VCaP (cell line): ENCODE measurements around the gene SLCO2A1.

ENCODE experiments used
- H3K27ac ChIP-seq: fragments of 450-650 bp; 2 replicates; pipeline ENCODE4 v1.5.1; 2017
- TF ChIP-seq, protein P1 (sequence below): fragments of 450-650 bp; conservative IDR thresholded peaks from 2 replicates; pipeline ENCODE4 v1.5.1; 2017; ENCODE audit warnings: mild to moderate bottlenecking, moderate library complexity

The SLCO2A1 gene

DNA sequence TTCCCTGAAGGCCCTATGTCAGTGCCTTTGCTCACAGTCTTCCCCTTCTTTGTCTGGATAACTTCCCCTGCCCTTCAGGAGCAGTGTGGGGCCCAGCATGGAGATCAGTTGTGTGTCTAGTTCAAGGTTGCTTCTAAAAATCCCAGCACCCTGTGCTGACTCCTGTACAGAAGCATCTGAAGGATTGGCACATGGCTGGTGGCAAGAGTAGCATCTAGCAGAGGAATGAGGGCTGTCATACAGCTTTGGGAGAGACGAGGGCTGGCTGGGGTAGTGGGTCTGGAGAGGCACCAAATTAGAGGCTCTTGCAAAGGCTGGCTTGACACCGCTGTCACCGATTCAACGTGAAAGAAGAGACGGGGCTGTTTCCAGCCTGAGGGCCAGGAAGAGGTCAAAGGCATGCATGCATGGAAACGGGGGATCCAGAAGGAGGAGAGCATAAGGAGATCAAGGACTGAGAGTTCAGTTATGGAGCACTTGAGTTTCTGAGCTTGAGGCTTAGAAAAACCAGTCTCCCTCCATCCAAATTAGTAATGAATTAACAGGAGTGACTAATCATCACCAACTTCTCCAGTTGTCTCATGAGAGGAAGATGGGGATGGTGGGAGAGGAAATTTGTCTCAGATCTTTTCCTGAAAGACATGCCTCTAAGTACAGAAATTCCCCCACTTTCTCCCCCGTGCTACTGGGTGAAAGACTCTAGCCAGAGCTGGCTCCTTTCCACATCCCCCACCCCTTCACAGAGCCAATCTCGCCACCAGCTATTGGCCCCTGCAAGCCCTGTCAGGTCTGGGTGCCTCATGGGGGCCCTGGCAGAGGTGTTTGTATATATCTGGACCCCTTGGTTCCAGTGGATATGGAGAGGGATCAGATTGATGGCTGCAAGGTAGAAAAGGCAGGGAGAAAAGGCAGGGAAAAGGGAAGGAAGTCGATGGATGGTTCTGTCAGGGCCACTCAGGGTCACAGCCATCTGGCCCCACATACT, 45.9 kb downstream of the SLCO2A1 start:
- no peak overlapping the region for H3K27ac ChIP-seq
- TF ChIP-seq, protein P1, sequence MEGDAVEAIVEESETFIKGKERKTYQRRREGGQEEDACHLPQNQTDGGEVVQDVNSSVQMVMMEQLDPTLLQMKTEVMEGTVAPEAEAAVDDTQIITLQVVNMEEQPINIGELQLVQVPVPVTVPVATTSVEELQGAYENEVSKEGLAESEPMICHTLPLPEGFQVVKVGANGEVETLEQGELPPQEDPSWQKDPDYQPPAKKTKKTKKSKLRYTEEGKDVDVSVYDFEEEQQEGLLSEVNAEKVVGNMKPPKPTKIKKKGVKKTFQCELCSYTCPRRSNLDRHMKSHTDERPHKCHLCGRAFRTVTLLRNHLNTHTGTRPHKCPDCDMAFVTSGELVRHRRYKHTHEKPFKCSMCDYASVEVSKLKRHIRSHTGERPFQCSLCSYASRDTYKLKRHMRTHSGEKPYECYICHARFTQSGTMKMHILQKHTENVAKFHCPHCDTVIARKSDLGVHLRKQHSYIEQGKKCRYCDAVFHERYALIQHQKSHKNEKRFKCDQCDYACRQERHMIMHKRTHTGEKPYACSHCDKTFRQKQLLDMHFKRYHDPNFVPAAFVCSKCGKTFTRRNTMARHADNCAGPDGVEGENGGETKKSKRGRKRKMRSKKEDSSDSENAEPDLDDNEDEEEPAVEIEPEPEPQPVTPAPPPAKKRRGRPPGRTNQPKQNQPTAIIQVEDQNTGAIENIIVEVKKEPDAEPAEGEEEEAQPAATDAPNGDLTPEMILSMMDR = no peak

DNA sequence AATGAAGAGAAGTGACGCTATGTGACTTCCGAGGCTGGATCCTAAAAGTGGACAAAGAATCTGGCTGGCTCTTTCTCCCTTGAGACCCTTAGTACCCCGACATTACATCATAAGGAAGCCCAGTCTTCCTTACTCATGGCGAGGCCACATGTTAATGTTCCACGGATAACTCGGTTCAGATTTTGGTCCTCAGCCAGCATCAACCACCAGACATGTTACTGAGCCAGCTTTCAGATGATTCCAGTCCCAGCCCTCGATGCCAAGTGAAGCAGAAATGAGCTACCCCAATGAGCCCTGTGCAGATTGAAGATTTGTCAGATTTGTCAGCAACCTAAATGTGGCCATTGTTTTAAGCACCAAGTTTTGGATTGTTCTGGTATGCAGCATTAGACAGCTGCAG, 46.6 kb downstream of the SLCO2A1 start:
- TF ChIP-seq, protein P1 = no peak
- H3K27ac ChIP-seq = no peak overlapping the region

DNA sequence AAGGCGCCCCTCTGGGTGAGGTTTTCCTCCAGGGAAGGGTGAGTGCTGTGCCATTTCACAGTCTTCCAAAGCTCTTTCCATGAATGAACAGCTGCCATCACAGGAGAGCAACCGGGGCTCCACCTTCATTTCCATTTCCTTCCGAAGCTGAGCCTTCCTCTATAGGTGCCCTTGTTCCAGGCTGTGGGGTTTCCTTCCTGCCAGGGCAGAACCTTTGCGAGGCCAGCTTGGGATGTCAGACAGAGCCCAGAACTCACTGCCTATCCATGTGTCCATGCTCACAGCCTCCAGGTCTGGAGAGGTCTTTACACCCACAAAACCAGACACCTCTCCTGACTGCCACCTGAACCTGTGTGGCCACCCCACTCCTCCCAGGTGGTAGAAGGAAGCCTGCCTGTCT, 49.2 kb downstream of the SLCO2A1 start:
- H3K27ac ChIP-seq = no peak overlapping the region
- TF ChIP-seq, protein P1 = no peak

DNA sequence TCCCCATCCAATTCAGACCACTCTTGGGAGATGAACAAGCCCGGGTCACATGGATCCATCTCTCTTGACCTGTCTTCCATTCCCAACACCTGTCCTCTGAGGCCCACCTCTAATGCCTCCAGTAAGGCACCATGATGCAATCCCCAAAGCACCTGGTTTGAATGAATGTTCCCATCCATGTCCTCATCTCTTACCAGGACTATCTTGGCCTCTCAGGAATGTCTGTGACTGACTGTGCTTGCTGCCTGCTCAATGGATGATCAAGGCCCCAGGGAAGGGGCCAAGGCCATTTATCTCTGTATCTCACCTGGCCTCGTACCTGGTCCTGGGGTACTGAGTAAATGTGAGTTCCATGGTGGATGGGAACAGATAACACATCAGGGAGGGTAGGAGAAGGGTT, 49.7 kb downstream of the SLCO2A1 start:
- TF ChIP-seq, protein P1 = no peak
- no peak overlapping the region for H3K27ac ChIP-seq

DNA sequence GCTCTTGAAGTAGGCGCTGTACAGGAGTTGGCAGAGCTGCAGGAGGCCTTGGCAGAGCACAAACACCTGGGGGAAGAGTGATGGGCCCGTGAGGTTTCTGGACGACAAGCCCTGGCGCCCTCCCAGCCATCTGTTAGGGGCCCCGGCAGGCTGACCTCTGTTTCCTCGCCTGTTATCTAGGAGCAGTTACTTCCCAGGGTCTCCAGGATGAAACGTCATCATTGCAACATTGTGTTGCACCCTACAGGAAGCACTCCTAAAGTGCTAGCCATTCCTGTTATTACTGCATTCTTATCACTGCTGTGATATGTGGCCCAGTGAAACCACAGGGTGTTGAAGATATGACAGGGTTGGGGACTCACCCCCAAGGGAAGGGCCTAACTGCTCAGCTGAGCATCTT, 50.2 kb downstream of the SLCO2A1 start:
- TF ChIP-seq, protein P1 = no peak
- no peak overlapping the region for H3K27ac ChIP-seq

DNA sequence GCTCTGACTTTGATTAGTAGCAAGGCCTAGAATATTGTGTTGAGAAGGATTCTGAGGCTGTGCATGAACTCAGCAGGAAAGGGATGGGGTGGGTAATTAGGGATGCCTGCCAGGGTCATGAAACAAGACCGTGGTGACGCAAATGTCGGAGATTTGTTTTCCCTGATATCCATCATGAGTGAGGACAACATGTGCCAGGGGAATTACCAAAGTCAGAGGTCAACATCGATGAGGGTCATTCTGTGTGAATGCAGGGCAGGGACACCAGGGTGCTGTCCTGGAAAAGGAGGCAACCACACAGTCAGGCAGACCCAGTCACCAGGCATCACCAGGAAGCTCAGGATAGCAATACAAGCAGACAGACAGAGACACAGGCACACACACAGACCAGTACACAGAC, 52.2 kb downstream of the SLCO2A1 start:
- no peak overlapping the region for H3K27ac ChIP-seq
- TF ChIP-seq, protein P1 = no peak

DNA sequence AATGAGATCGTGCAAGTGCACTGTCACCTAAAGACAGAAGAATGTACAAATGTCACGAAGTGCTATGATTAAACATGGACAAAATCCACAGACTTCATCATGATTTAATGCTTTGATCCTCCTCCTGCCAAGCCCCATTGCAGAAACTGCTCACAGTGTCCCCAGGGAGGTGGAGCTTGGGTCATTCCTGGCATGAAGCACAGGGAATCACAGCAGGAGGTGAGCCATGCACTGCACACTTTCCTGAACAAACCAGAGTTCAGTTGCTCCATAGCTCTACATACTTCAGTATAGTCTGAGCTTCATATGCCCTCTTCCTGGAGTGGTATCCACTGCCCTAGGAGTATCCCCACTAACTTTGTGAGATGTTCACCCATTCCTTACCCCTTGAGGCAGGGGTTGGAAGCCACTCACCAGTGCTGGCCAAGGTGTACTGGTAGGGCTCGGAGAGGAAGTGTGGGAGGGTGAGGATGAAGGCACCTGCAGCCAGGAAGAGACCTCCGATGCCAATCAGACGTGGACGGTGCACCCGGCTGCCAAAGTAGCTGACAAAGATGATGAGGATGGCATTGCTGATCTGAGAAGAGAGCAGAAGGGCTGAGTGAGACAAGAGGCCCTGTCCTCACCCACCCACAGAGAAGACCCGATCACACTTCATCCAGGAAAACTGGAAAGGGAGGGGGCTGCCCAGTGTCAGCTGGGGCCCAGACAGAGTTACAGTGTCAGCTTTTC, 56.3 kb downstream of the SLCO2A1 start:
- H3K27ac ChIP-seq = no peak overlapping the region
- TF ChIP-seq, protein P1 = no peak
